BLaER1 treated with 17β-estradiol and CSF1 and Interleukin-3, amounts not matched to agents 10 nM and 100 nM (cell line): Measurements from ENCODE around the gene SLC1A3.

Experiments
- H3K27ac ChIP-seq, 11 experiments: shearing (Covaris generic); formaldehyde crosslinking; 2 replicates each; pipeline ENCODE4 v1.8.1; 2022
- H3K27me3 ChIP-seq, 11 experiments: shearing (Covaris generic); formaldehyde crosslinking; 2 replicates each; pipeline ENCODE4 v1.8.1; 2022
- H3K36me3 ChIP-seq, 11 experiments: shearing (Covaris generic); formaldehyde crosslinking; 2 replicates each; pipeline ENCODE4 v1.8.1; 2022
- H3K4me1 ChIP-seq, 10 experiments: shearing (Covaris generic); formaldehyde crosslinking; 2 replicates each; pipeline ENCODE4 v1.8.1; 2022
- H3K4me2 ChIP-seq, 11 experiments: shearing (Covaris generic); formaldehyde crosslinking; 2 replicates each; pipeline ENCODE4 v1.8.1; 2022
- H3K4me3 ChIP-seq, 10 experiments: shearing (Covaris generic); formaldehyde crosslinking; 2 replicates each; pipeline ENCODE4 v1.8.1; 2022
- H3K9ac ChIP-seq, 11 experiments: shearing (Covaris generic); formaldehyde crosslinking; 2 replicates each; pipeline ENCODE4 v1.8.1; 2022
- H3K9me3 ChIP-seq, 11 experiments: shearing (Covaris generic); formaldehyde crosslinking; replicated peaks in 1 of 11; 2 replicates each; pipeline ENCODE4 v1.8.1; 2022
- H4K20me1 ChIP-seq, 11 experiments: shearing (Covaris generic); formaldehyde crosslinking; 2 replicates each; pipeline ENCODE4 v1.8.1; 2022
- Cebpa-rat ChIP-seq, 11 experiments: shearing (Covaris generic); IDR thresholded peaks; 2 replicates each; pipeline ENCODE4 v1.8.1; 2022

SLC1A3 gene

GRCh38 chr5:36606428-36607113 is at the start of gene SLC1A3:
Gene SLC1A3 (plus strand): TSS chr5:36606606. CDS start chr5:36608424, 1,818 bp downstream.
- peaks cover 0 to 21% (median 2%) of the 10 kb centered on the region in 11 experiments; a peak in 11 of 22 replicates for H3K9me3 ChIP-seq
- no peak for TF ChIP-seq Cebpa-rat (IDR thresholded peaks at IDR 0.05)
- peaks cover 0 to 30% (median 0%) of the 10 kb centered on the region in 11 experiments; a peak in 7 of 22 replicates for H3K36me3 ChIP-seq
- peaks cover 13 to 45% (median 42%) of the 10 kb centered on the region in 11 experiments; a peak in 20 of 22 replicates for H3K27me3 ChIP-seq
- H4K20me1 ChIP-seq: no peaks in the 10 kb centered on the region
- peak within 1 kb of the TSS; percentile 72 to 95 (median 80) for H3K4me2 ChIP-seq
- H3K4me3 ChIP-seq: peak within 1 kb of the TSS; percentile 45 to 70 (median 56)
- peaks cover 0 to 36% (median 11%) of the 10 kb centered on the region in 10 experiments; a peak in 14 of 20 replicates for H3K4me1 ChIP-seq
- H3K27ac ChIP-seq: peak within 1 kb of the TSS in 5 of 11 experiments; percentile 0 to 62 (median 47); a peak in 8 of 22 replicates
- H3K9ac ChIP-seq: peak within 1 kb of the TSS in 10 of 11 experiments; percentile 11 to 78 (median 56); a peak in 14 of 22 replicates

GRCh38 chr5:36558641-36559040 is 47.8 kb upstream of the SLC1A3 start:
- H3K4me2 ChIP-seq: no peak overlapping the region

GRCh38 chr5:36561601-36562000 is 44.8 kb upstream of the SLC1A3 start:
- H4K20me1 ChIP-seq: no peaks in the 10 kb centered on the region
- no peak overlapping the region for H3K4me3 ChIP-seq
- H3K9ac ChIP-seq: no peak overlapping the region
- no peak for TF ChIP-seq Cebpa-rat (IDR thresholded peaks at IDR 0.05)
- peak overlapping the region in 3 of 11 experiments; percentile 8 to 26 (median 16); a peak in 2 of 22 replicates for H3K4me2 ChIP-seq
- H3K27me3 ChIP-seq: no peaks in the 10 kb centered on the region
- peaks cover 0 to 8% (median 0%) of the 10 kb centered on the region in 10 experiments; a peak in 6 of 20 replicates for H3K4me1 ChIP-seq
- H3K27ac ChIP-seq: no peak overlapping the region
- H3K9me3 ChIP-seq: peaks cover 0 to 16% (median 8%) of the 10 kb centered on the region in 11 experiments; a peak in 10 of 22 replicates
- no peaks in the 10 kb centered on the region for H3K36me3 ChIP-seq

More at GRCh38 chr5:36558641-36559040, 47.8 kb upstream of the SLC1A3 start:
- Histone ChIP-seq H3K9me3 (peaks cover 0 to 17% (median 8%) of the 10 kb centered on the region in 11 experiments; a peak in 10 of 22 replicates), H4K20me1 (no peaks in the 10 kb centered on the region), H3K9ac (no peak overlapping the region), H3K27ac (no peak overlapping the region), H3K4me1 (peaks cover 0 to 8% (median 0%) of the 10 kb centered on the region in 10 experiments; a peak in 6 of 20 replicates), H3K27me3 (no peaks in the 10 kb centered on the region), H3K4me3 (no peak overlapping the region), H3K36me3 (no peaks in the 10 kb centered on the region)
- TF ChIP-seq Cebpa-rat (IDR thresholded peaks at IDR 0.05): no peak

GRCh38 chr5:36569491-36569890 is 36.9 kb upstream of the SLC1A3 start:
- TF ChIP-seq Cebpa-rat (IDR thresholded peaks at IDR 0.05): no peak
- Histone ChIP-seq H3K27ac (no peak overlapping the region), H3K9me3 (no peaks in the 10 kb centered on the region), H3K9ac (no peak overlapping the region), H3K36me3 (no peaks in the 10 kb centered on the region), H3K4me1 (0 out of 20 replicates have a peak, but pooled peaks cover 0 to 5% (median 0%) of the 10 kb centered on the region in 10 experiments), H3K4me2 (no peak overlapping the region), H4K20me1 (no peaks in the 10 kb centered on the region), H3K4me3 (no peak overlapping the region), H3K27me3 (no peaks in the 10 kb centered on the region)

- H3K9ac ChIP-seq: no peak overlapping the region
- no peak for TF ChIP-seq Cebpa-rat (IDR thresholded peaks at IDR 0.05)
- H4K20me1 ChIP-seq: no peaks in the 10 kb centered on the region
- no peaks in the 10 kb centered on the region for H3K36me3 ChIP-seq
- peak overlapping the region in 2 of 11 experiments; percentile 7 to 22; a peak in 2 of 22 replicates for H3K4me2 ChIP-seq
- H3K9me3 ChIP-seq: no peaks in the 10 kb centered on the region
- H3K4me3 ChIP-seq: no peak overlapping the region
- no peak overlapping the region for H3K27ac ChIP-seq
- 0 out of 20 replicates have a peak, but pooled peaks cover 0 to 5% (median 0%) of the 10 kb centered on the region in 10 experiments for H3K4me1 ChIP-seq
- H3K27me3 ChIP-seq: no peaks in the 10 kb centered on the region
These were observed 35.9 kb upstream of the SLC1A3 start for GRCh38 chr5:36570301-36571095.

- Histone ChIP-seq H3K4me1 (0 out of 20 replicates have a peak, but pooled peaks cover 0 to 5% (median 0%) of the 10 kb centered on the region in 10 experiments), H3K27me3 (no peaks in the 10 kb centered on the region)
- TF ChIP-seq Cebpa-rat (IDR thresholded peaks at IDR 0.05): no peak
These were observed 34.9 kb upstream of the SLC1A3 start for GRCh38 chr5:36571401-36572042.

GRCh38 chr5:36573438-36573837 is 33.0 kb upstream of the SLC1A3 start:
- no peaks in the 10 kb centered on the region for H3K36me3 ChIP-seq
- H3K4me1 ChIP-seq: 0 out of 20 replicates have a peak, but pooled peaks cover 0 to 5% (median 0%) of the 10 kb centered on the region in 10 experiments
- H3K9me3 ChIP-seq: no peaks in the 10 kb centered on the region
- H3K27me3 ChIP-seq: no peaks in the 10 kb centered on the region
- no peak overlapping the region for H3K27ac ChIP-seq
- no peaks in the 10 kb centered on the region for H4K20me1 ChIP-seq
- no peak overlapping the region for H3K9ac ChIP-seq
- TF ChIP-seq Cebpa-rat (IDR thresholded peaks at IDR 0.05): no peak
- no peak overlapping the region for H3K4me3 ChIP-seq
- no peak overlapping the region for H3K4me2 ChIP-seq

More at GRCh38 chr5:36571401-36572042, 34.9 kb upstream of the SLC1A3 start:
- H3K36me3 ChIP-seq: no peaks in the 10 kb centered on the region
- H3K4me2 ChIP-seq: no peak overlapping the region
- no peaks in the 10 kb centered on the region for H4K20me1 ChIP-seq
- H3K4me3 ChIP-seq: no peak overlapping the region
- H3K9ac ChIP-seq: no peak overlapping the region
- H3K9me3 ChIP-seq: no peaks in the 10 kb centered on the region
- H3K27ac ChIP-seq: no peak overlapping the region

GRCh38 chr5:36575361-36575781 is 31.0 kb upstream of the SLC1A3 start:
- H4K20me1 ChIP-seq: no peaks in the 10 kb centered on the region
- H3K9ac ChIP-seq: no peak overlapping the region
- TF ChIP-seq Cebpa-rat (IDR thresholded peaks at IDR 0.05): no peak
- no peak overlapping the region for H3K27ac ChIP-seq
- H3K27me3 ChIP-seq: no peaks in the 10 kb centered on the region
- H3K36me3 ChIP-seq: no peaks in the 10 kb centered on the region
- no peak overlapping the region for H3K4me3 ChIP-seq
- no peak overlapping the region for H3K4me2 ChIP-seq
- peaks cover 0 to 5% (median 0%) of the 10 kb centered on the region in 10 experiments; a peak in 6 of 20 replicates for H3K4me1 ChIP-seq
- peaks cover 0 to 4% (median 0%) of the 10 kb centered on the region in 11 experiments; a peak in 1 of 22 replicates for H3K9me3 ChIP-seq
